Muscle of back (tissue), 11 donors: ENCODE measurements around the gene VAMP5. TPM values are rescaled to one million over a fixed set of nuclear protein-coding genes. Genes with fewer than 3 reads are reported as not detected.
"Not testable (repeated sequence)": the region's sequence is repeated elsewhere in the genome, so short reads cannot be mapped to it uniquely, and the experiment has no call there.

Experiments
- DNase-seq, 3 donors: peaks; one replicate each; pipeline versions ENCODE4 v3.0.0 to v3.0.0-alpha.2; 2013
- polyA plus RNA-seq, 10 donors: library from polyadenylated mRNA; unstranded; fragments of 120-200 nt; gene quantifications; one replicate each; pipeline ENCODE4 v1.2.1, GENCODE V29; 2013; ENCODE audit not compliant: insufficient read length in 10 of 10

Gene VAMP5
- polyA plus RNA-seq, 10 donors: 27.2 to 48.3 (median 36.8) TPM

DNA sequence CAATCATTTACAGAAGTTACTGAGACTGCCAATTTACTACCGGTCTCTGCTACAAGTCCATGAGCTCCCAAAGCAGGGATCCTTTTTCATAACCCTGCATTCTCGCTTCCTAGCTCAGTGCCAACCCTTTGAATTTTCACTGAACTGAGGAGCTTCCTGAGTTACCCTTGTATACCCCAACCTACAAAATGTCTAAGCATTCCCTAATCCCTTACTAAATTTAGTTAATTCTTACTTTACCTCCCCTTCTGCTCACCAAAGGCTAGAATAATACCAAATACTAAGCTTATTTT, 35.7 kb upstream of the VAMP5 start:
- no peak for DNase-seq

GRCh38 chr2:85549095-85549494, 35.1 kb upstream of the VAMP5 start:
- DNase-seq: no peak

GRCh38 chr2:85549826-85550225, 34.4 kb upstream of the VAMP5 start:
- peak in 1 of 3 donors; percentile 74 for DNase-seq

DNA sequence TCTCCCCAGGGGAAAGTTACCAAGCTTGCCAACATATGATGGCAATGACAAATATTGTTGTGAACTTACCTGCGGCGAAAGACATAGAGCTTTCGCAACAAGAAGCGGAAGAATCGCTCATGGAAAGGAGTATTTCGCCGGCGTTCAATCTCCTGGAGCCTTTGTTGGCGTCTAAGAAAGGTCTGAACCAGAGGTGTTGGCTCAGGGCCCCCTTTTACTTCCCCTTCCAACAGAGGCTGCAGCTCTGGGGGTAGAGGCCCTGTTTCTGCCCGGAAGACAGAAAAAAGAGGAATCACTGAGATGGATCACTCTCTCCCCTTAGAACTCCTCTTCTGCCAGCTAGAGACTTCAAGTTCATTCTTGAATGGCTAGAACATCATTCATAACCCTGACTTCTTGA, 33.7 kb upstream of the VAMP5 start:
- no peak for DNase-seq

- peak; percentile 69 to 85 (median 83) for DNase-seq
Measured at GRCh38 chr2:85551698-85552678, 32.2 kb upstream of the VAMP5 start.

DNA sequence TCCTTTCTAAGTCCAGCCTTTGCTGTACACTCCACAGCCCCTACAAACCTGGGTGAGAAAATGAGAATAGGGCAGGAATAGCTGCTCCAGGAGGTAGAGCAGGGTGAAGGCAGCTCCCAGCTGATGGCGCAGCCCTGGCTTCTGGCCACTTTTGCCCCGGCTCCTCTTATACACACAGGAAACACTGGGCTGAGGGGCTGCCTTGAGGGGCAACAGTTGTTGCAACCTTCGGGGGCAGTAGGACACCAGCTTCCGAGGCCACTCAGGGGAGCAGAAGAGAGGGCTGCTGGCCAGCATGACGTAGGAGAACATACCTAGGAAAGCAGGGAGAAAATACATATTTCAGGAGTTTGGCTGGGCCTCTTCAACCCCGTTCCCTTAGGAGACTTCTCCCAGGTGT, 31.0 kb upstream of the VAMP5 start:
- DNase-seq: no peak

GRCh38 chr2:85554980-85555612, 29.1 kb upstream of the VAMP5 start:
- no peak for DNase-seq

- no peak for DNase-seq
Measured at GRCh38 chr2:85557130-85557529, 27.1 kb upstream of the VAMP5 start.

GRCh38 chr2:85558160-85558559, 26.1 kb upstream of the VAMP5 start:
- no peak for DNase-seq

DNA sequence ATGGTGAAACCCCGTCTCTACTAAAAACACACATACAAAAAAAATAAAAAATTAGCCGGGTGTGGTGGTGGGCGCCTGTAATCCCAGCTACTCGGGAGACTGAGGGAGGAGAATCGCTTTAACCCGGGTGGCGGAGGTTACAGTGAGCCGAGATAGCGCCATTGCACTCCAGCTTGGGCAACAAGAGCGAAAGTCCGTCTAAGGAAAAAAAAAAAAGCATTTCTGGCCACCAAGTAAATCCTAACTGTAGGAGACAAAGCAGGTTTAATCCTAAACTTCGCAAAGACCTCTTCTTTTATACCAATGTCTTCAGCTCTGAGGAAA, 23.9 kb upstream of the VAMP5 start:
- DNase-seq: not testable (repeated sequence)

DNA sequence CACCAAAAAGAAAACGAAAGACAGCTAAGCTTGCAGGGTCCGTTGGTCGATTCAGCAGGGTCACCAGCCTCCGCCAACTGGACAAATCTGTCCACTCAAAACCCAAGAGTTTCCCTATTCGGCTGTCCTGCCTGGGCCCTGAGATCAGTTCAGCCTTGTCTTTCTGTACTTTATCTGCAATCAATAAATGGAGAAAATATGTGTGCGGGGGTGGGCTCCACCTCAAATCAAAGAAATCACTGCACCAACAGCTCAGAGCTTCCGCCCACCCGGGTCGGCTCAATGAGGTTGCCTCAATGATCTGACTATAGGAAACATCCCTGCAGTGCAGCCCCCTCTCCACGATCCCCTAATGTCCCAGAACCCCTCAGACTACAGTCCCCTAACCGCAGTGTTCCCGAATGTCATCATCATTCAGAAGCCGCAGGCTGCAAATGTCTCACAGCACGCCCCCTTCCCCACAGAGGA, 23.4 kb upstream of the VAMP5 start:
- no peak for DNase-seq

- peak; percentile 93 to 98 (median 96) for DNase-seq
Measured at GRCh38 chr2:85561280-85562212, 22.7 kb upstream of the VAMP5 start, which contains the start of gene GGCX. TSS of gene GGCX (minus strand) at chr2:85561493. CDS start at chr2:85561428, 65 bp downstream.

GRCh38 chr2:85564144-85564563, 20.1 kb upstream of the VAMP5 start:
- DNase-seq: no peak

DNA sequence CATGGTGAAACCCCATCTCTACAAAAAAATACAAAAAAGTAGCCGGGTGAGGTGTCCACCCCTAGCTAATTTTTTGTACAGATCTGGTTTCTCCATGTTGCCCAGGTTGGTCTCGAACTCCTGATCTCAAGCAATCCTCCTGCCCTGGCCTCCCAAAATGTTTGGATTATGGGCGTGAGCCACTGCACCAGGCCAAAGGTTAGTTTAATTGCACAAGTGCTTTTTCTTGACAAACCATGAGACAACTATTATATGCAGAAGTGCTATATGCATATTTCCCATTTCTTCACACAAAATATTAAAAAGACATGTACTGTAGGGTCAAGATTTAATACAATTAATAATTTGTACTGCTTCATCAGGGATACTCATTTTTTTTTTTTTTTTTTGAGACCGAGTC, 18.0 kb upstream of the VAMP5 start:
- no peak for DNase-seq

DNA sequence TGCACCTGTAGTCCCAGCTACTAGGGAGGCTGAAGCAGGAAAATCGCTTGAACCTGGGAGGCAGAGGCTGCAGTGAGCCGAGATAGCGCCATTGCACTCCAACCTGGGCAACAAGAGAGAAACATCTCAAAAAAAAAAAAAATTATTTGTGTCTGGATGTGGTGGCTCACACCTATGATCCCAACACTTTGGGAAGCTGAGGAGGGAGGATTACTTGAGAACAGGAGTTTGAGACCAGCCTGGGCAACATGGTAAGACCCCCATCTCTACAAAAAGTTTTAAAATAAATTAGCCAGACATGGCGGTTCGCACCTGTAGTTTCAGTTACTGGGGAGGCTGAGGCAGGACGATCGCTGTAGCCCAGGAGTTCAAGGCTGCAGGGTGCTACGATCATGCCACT, 8.5 kb upstream of the VAMP5 start:
- no peak for DNase-seq

- no peak for DNase-seq
Measured at GRCh38 chr2:85577063-85577385, 7.2 kb upstream of the VAMP5 start.

GRCh38 chr2:85577386-85578242, 6.6 kb upstream of the VAMP5 start, which contains the start of gene VAMP8:
TSS of gene VAMP8 (plus strand) at chr2:85577586. CDS start at chr2:85577647, 61 bp downstream.
- DNase-seq: peak in 1 of 3 donors; percentile 49

DNA sequence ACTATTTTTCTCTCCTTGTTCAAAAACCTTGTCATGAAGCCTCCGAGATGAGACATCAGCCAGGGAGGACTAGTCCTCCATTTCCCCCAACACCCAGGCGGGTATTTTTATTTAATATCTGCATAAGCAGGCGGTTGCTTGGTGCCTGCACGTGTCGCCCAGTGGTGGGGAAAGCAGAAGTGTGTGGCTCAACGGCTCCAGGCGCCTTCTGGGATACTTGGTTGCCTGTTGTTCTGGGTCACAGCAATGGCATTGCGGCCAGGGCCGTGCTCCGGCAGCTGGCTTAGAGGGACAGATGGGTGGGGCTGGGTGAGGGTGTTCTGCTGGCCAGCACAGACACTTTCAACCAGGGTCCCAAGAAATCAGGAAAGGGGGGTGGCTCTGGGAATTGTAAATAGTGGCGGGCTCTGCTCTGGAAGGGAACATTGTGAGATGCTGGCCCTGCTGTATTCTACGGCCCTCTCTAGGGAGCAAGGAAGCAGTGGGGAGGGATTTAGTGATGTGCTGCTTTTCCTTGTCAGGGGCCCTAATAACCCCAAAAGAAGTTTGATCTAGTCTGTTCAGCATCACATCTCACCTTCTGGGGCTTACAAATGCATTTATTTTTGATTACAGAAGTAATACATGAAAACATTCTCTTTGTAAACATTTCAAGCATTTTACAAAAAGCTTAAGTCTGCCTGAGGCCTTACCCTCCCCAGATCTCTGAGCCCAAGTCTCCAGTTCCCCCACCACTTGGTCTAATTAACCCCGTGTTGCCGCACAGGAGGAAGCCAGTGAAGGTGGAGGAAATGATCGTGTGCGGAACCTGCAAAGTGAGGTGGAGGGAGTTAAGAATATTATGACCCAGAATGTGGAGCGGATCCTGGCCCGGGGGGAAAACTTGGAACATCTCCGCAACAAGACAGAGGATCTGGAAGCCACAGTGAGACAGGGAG, 5.7 kb upstream of the VAMP5 start:
- DNase-seq: peak in 1 of 3 donors; percentile 48

GRCh38 chr2:85579266-85579935, 4.8 kb upstream of the VAMP5 start:
- no peak for DNase-seq
